ENCODE measurements around the gene DYSF.

The DYSF gene

DNA sequence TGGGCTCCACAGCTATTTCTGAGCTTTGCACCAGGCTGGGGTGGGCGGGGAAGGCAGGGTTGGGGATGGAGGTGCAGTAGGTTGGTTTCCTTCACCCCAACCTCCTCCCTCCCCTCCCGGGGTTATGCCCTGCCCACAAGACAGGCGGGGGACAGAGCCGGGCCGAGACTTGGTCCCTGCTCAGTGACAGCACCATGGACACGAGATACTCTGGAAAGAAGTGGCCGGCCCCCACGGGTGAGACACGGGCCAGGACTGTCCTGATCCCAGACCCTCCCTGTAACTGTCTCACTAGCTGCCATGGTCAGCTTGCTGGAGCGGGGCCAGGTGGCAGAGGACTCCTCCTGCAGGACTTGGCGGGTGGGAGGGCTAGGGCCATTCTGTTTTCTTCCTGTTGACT lies 59.7 kb downstream of the DYSF start:
- TF ChIP-seq, protein P1, sequence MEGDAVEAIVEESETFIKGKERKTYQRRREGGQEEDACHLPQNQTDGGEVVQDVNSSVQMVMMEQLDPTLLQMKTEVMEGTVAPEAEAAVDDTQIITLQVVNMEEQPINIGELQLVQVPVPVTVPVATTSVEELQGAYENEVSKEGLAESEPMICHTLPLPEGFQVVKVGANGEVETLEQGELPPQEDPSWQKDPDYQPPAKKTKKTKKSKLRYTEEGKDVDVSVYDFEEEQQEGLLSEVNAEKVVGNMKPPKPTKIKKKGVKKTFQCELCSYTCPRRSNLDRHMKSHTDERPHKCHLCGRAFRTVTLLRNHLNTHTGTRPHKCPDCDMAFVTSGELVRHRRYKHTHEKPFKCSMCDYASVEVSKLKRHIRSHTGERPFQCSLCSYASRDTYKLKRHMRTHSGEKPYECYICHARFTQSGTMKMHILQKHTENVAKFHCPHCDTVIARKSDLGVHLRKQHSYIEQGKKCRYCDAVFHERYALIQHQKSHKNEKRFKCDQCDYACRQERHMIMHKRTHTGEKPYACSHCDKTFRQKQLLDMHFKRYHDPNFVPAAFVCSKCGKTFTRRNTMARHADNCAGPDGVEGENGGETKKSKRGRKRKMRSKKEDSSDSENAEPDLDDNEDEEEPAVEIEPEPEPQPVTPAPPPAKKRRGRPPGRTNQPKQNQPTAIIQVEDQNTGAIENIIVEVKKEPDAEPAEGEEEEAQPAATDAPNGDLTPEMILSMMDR (conservative IDR thresholded peaks at IDR 0.05; ENCODE audit: low read depth, low read length) = no peak
- H3K4me3 ChIP-seq (ENCODE audit: low read length) = no peak overlapping the region
- DNase-seq (ENCODE audit: low read depth) = no peak

- no peak for DNase-seq (ENCODE audit: low read depth)
- no peak overlapping the region for H3K4me3 ChIP-seq (ENCODE audit: low read length)
- TF ChIP-seq, protein P1 (conservative IDR thresholded peaks at IDR 0.05; ENCODE audit: low read depth, low read length) = no peak
These were observed 60.4 kb downstream of the DYSF start for GRCh38 chr2:71513721-71514120.

DNA sequence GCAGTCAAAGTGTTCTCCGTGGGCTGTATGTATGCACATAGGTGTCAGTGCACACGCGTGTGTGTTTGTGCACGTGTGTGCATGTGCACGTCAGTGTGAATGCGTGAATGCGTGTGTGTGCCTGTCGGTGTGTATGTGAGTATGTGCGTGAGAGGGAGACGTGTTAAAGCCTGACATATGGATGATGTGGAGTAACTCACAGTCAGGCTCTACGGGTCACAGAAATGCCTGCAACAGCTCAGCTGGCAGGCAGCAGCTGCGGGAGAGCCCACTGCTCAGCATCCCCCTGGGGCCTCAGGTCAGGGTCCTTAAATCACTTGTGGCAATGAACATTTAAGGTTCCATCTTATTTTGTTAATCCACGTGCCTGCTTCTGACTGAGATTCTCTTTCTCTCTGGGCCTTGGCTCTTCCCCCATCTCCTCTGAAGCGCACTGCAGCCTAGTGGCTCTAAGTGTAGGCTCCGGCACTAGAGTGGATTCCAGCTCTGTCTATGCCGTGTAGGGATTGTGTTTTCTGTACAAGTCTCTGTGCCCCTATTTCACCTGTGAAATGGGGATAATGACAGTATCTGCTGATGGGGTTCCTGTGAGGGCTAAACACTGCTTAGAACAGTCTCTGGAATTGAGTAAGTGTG lies 63.0 kb downstream of the DYSF start:
- no peak overlapping the region for H3K4me3 ChIP-seq (ENCODE audit: low read length)
- TF ChIP-seq, protein P1 (conservative IDR thresholded peaks at IDR 0.05; ENCODE audit: low read depth, low read length) = no peak
- DNase-seq (ENCODE audit: low read depth) = no peak

- no peak for DNase-seq (ENCODE audit: low read depth)
- H3K4me3 ChIP-seq (ENCODE audit: low read length) = no peak overlapping the region
- TF ChIP-seq, protein P1 (conservative IDR thresholded peaks at IDR 0.05; ENCODE audit: low read depth, low read length) = no peak
These were observed 64.5 kb downstream of the DYSF start for GRCh38 chr2:71517851-71518250.

- H3K4me3 ChIP-seq (ENCODE audit: low read length) = no peak overlapping the region
- TF ChIP-seq, protein P1 (conservative IDR thresholded peaks at IDR 0.05; ENCODE audit: low read depth, low read length) = no peak
- no peak for DNase-seq (ENCODE audit: low read depth)
These were observed 68.1 kb downstream of the DYSF start for GRCh38 chr2:71521436-71521950.

GRCh38 chr2:71524476-71524875 lies 71.1 kb downstream of the DYSF start:
- no peak for DNase-seq (ENCODE audit: low read depth)
- H3K4me3 ChIP-seq (ENCODE audit: low read length) = no peak overlapping the region
- TF ChIP-seq, protein P1 (conservative IDR thresholded peaks at IDR 0.05; ENCODE audit: low read depth, low read length) = no peak

- TF ChIP-seq, protein P1 (conservative IDR thresholded peaks at IDR 0.05; ENCODE audit: low read depth, low read length) = no peak
- H3K4me3 ChIP-seq (ENCODE audit: low read length) = no peak overlapping the region
- DNase-seq (ENCODE audit: low read depth) = no peak
These were observed 72.8 kb downstream of the DYSF start for GRCh38 chr2:71526141-71526540.
